GM12873 (cell line): ENCODE results near the gene SPC24.

ENCODE experiments used
- TF ChIP-seq, protein P1 (sequence below): IDR thresholded peaks from 2 replicates; pipeline ENCODE4 v1.5.1; 2012; ENCODE audit warnings: low read depth, mild to moderate bottlenecking, moderate library complexity, low read length, control low read depth; ENCODE audit not compliant: insufficient read depth; ENCODE audit errors: missing control alignments

Gene SPC24

GRCh38 chr19:11098861-11099260, 56.7 kb downstream of the SPC24 start:
- TF ChIP-seq, protein P1, sequence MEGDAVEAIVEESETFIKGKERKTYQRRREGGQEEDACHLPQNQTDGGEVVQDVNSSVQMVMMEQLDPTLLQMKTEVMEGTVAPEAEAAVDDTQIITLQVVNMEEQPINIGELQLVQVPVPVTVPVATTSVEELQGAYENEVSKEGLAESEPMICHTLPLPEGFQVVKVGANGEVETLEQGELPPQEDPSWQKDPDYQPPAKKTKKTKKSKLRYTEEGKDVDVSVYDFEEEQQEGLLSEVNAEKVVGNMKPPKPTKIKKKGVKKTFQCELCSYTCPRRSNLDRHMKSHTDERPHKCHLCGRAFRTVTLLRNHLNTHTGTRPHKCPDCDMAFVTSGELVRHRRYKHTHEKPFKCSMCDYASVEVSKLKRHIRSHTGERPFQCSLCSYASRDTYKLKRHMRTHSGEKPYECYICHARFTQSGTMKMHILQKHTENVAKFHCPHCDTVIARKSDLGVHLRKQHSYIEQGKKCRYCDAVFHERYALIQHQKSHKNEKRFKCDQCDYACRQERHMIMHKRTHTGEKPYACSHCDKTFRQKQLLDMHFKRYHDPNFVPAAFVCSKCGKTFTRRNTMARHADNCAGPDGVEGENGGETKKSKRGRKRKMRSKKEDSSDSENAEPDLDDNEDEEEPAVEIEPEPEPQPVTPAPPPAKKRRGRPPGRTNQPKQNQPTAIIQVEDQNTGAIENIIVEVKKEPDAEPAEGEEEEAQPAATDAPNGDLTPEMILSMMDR: no peak

GRCh38 chr19:11098327-11098726, 57.3 kb downstream of the SPC24 start:
- TF ChIP-seq, protein P1: no peak

DNA sequence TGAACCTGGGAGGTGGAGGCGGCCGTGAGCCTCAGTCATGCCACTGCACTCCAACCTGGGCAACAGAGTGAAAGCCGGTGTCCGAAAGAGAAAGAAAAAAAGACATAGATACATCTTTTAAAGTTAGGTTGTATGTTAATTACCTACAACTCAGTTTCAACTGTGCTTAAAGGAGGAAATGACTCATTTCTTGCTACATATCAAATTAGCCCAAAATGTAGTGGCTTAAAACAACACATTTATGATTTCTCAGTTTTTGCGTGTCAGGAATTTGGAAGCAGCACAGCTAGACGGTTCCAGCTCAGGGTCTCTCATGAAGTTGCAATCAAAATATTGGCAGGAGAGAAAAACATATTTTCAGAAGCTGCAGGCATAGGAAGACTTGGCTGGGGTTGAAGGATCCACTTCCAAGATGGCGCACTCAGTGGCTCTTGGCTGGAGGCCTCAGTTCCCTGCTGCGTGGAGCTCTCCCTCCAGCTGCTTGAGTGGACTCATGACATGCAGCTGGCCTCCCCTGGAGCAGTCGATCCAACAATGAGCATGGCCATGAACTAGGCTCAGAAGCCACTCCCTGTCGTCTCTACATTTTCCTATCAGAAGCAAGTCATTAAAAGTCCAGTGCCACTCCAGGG, 59.3 kb downstream of the SPC24 start:
- TF ChIP-seq, protein P1: no peak
